WERI-Rb-1 (cell line): Measurements from ENCODE around the gene BLMH.

ENCODE experiments used
- DNase-seq: peaks from one replicate; pipeline ENCODE4 v3.0.0-alpha.2; 2020
- H3K27ac ChIP-seq: fragments of 250-450 bp; sonication (Bioruptor Pico); 2 replicates; pipeline ENCODE4 v1.5.1; 2020; ENCODE audit warnings: mild to moderate bottlenecking, moderate library complexity
- H3K27me3 ChIP-seq: fragments of 250-450 bp; sonication (Bioruptor Pico); 2 replicates; pipeline ENCODE4 v1.5.1; 2021; ENCODE audit warnings: mild to moderate bottlenecking, low read depth, moderate library complexity; ENCODE audit not compliant: insufficient read depth, severe bottlenecking
- H3K36me3 ChIP-seq: fragments of 250-450 bp; sonication (Bioruptor Pico); 2 replicates; pipeline ENCODE4 v1.5.1; 2020; ENCODE audit warnings: mild to moderate bottlenecking, moderate library complexity
- H3K4me3 ChIP-seq: 2 replicates; pipeline ENCODE4 v1.5.1; 2011; ENCODE audit warnings: low read depth, mild to moderate bottlenecking, control low read depth, low read length
- H3K9me3 ChIP-seq: fragments of 250-450 bp; sonication (Bioruptor Pico); 2 replicates; pipeline ENCODE4 v1.5.1; 2021; ENCODE audit warnings: mild to moderate bottlenecking, moderate library complexity; ENCODE audit not compliant: severe bottlenecking
- TF ChIP-seq, protein P1 (sequence below): IDR thresholded peaks from 2 replicates; pipeline ENCODE4 v1.5.1; 2011; ENCODE audit warnings: low read depth, mild to moderate bottlenecking, control low read depth, inconsistent platforms, low read length

Gene BLMH

DNA sequence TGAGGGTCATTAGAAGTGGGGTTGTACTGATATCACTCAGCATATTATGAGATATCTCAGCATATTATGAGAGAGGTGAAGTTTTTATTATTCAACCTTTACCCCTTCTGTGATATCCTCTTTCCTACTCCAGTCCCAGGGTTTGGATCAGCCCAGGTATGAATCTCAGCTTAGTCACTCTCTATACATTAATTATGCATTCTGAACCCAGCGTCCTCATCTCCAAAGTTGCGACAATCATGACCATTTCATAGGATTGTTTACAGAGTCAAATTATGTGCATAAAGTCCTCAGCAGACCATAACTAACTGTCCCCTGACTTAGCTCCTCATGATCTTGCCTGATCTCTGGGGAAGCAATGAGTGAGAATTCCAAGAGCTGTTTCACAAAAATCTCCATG lies 20.5 kb upstream of the BLMH start:
- no peak for DNase-seq
- H3K9me3 ChIP-seq = no peaks in the 10 kb centered on the region
- TF ChIP-seq, protein P1, sequence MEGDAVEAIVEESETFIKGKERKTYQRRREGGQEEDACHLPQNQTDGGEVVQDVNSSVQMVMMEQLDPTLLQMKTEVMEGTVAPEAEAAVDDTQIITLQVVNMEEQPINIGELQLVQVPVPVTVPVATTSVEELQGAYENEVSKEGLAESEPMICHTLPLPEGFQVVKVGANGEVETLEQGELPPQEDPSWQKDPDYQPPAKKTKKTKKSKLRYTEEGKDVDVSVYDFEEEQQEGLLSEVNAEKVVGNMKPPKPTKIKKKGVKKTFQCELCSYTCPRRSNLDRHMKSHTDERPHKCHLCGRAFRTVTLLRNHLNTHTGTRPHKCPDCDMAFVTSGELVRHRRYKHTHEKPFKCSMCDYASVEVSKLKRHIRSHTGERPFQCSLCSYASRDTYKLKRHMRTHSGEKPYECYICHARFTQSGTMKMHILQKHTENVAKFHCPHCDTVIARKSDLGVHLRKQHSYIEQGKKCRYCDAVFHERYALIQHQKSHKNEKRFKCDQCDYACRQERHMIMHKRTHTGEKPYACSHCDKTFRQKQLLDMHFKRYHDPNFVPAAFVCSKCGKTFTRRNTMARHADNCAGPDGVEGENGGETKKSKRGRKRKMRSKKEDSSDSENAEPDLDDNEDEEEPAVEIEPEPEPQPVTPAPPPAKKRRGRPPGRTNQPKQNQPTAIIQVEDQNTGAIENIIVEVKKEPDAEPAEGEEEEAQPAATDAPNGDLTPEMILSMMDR = no peak
- no peaks in the 10 kb centered on the region for H3K36me3 ChIP-seq
- no peak overlapping the region for H3K4me3 ChIP-seq
- H3K27ac ChIP-seq = no peak overlapping the region
- no peaks in the 10 kb centered on the region for H3K27me3 ChIP-seq

DNA sequence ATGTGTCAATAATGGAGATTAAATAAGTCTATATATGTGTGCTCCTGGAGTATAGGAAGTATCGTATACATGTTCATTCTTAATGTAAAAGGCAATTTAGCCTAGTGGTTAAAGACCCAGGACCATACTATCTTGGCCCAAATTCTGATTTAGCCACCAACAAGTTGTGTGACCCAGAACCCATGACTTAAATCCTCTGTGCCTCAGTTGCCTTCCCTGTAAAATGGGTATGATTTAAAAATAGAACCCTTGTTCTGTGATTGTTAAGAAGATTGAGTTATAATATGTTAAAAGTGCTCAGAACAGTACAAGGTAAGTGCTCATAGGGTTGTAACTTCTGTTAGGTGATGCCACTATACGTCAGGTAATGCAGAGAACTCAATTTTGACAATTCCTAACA lies 18.8 kb upstream of the BLMH start:
- no peak overlapping the region for H3K27ac ChIP-seq
- no peaks in the 10 kb centered on the region for H3K27me3 ChIP-seq
- H3K9me3 ChIP-seq = no peaks in the 10 kb centered on the region
- TF ChIP-seq, protein P1 = no peak
- H3K4me3 ChIP-seq = no peak overlapping the region
- H3K36me3 ChIP-seq = no peaks in the 10 kb centered on the region
- DNase-seq = no peak

DNA sequence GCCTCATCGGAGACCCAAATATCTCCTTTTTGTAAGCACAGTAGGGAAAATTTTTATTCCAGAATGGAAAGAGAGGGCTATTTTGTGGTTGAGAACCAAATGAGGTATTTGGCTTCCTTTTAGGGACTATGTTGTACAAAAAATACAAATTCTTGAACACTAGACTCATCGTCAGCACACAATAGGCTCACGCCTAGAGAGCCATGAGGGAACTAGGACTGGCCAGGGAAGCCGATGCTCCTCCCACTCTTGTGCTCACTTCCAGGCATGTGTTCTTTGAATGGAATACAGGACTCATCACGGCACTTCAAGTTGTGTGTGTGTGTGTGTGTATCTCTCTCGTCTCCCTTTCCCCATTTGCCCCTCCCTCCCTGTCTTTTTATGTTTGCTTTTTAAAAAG lies 17.8 kb upstream of the BLMH start:
- Histone ChIP-seq H3K27ac (no peak overlapping the region), H3K27me3 (no peaks in the 10 kb centered on the region), H3K36me3 (no peaks in the 10 kb centered on the region), H3K4me3 (no peak overlapping the region), H3K9me3 (no peaks in the 10 kb centered on the region)
- DNase-seq = no peak
- TF ChIP-seq, protein P1 = no peak

DNA sequence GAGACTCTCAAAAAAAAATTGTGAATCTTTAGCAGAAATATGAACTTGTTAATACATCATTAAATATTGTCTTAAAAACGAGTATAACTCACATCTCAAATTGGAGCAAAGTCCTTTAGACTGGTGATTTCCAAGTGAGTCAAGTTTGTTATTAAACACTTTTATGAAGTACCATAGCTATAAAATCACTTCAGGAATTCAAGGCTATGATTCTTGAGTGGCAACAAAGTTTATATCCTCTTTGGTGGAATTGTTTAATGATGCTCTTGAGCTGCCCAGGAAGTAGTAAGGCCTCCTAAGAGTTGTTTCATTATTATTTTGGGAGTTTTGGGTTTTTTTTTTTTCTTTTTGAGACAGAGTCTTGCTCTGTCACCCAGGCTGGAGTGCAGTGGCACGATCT lies 16.7 kb upstream of the BLMH start:
- Histone ChIP-seq H3K27me3 (no peaks in the 10 kb centered on the region), H3K36me3 (no peaks in the 10 kb centered on the region), H3K9me3 (no peaks in the 10 kb centered on the region), H3K27ac (no peak overlapping the region), H3K4me3 (no peak overlapping the region)
- DNase-seq = no peak
- TF ChIP-seq, protein P1 = no peak

DNA sequence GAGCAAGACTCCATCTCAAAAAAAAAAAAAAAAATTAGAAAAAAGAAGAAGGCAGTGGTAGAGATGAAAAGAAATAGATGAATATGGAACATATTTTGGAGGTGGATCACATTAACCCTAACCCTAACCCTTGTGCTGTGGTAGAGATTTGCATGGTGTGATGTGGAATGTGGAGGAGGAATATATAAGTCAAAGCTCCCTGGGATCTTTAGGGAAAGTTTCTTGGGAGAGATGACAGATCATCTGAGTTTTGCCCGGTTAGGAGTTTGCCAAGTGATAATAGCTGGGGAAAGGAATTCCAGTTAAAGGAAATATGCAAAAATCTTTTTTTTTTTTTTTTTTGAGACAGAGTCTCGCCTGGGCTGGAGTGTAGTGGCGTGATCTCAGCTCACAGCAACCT lies 13.0 kb upstream of the BLMH start:
- Histone ChIP-seq H3K27me3 (no peaks in the 10 kb centered on the region), H3K36me3 (no peaks in the 10 kb centered on the region), H3K4me3 (no peak overlapping the region), H3K9me3 (no peaks in the 10 kb centered on the region), H3K27ac (no peak overlapping the region)
- TF ChIP-seq, protein P1 = no peak
- DNase-seq = no peak

DNA sequence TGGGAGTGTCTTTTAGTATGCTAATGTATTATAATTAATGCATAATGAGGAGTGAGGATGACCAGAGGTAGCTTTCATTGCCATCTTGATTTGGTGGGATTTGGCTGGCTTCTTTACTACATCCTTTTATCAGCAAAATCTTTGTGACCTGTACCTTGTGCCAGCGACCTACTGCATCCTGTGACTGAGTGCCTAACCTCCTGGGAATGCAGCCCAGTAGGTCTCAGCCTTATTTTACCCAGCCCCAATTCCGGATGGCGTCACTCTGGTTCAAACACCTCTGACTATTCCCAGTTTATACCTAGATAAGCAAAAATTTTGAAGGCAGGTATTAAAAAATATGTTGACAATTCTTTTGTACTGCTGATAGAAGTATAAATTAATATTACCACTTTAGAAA lies 10.5 kb upstream of the BLMH start:
- no peak for DNase-seq
- Histone ChIP-seq H3K27me3 (no peaks in the 10 kb centered on the region), H3K4me3 (no peak overlapping the region), H3K36me3 (no peaks in the 10 kb centered on the region), H3K27ac (no peak overlapping the region), H3K9me3 (no peaks in the 10 kb centered on the region)
- TF ChIP-seq, protein P1 = no peak
